ENCODE results near the gene AGAP1. TPM values are rescaled to one million over a fixed set of nuclear protein-coding genes. Genes with fewer than 3 reads are reported as not detected.

AGAP1 gene
- polyA plus RNA-seq, 4 donors: 9.8 to 19.2 (median 15.5) TPM

DNA sequence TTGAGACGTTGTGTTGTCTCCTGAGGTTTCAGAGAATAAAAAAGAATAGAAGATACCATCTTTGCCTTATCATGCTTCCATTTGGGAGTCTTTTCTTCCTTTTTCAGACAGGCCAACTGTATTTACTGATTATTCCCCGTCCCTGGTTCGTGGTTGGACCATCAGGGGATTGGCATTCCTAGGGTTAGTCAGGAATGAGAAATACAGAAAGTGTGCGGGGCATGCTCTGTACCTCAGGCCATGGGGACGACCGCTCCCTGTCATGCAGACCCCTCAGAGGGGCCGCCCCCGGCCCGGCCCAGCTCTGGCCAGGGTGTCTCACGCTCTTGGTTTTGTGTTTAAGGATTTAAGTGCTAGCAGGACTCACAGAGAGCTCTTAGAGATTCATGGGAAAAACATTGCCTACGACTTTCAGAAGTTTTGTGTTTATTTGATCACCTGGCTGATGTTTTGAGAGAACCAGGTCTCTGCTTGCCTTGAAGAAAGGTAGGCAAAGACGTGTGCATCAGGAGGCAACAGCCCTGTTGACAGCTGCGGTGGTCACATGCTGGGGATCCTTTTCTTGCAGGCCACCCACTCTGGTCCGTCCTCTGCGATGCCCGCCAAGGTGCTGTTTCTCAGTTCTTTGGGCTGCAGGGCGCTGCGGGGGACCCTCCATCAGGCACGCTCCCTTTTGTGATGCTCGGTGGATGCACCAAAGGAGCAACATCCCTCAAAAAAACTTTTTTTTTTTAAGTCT, 317.8 kb downstream of the AGAP1 start:
- H3K4me3 ChIP-seq (ENCODE audit: low read depth in 1 of 3, low read length in 3 of 3): no peak overlapping the region
- H3K9me3 ChIP-seq (ENCODE audit: control insufficient read depth in 2 of 2, insufficient read depth in 1 of 2, low read depth in 1 of 2, low read length in 1 of 2): no peaks in the 10 kb centered on the region
- H3K4me1 ChIP-seq (ENCODE audit: control insufficient read depth in 3 of 3, insufficient read depth in 2 of 3, low read depth in 1 of 3, low read length in 2 of 3): no peaks in the 10 kb centered on the region
- H3K36me3 ChIP-seq (ENCODE audit: control insufficient read depth in 3 of 3, insufficient read depth in 2 of 3, low read depth in 1 of 3, low read length in 3 of 3): peaks cover 0 to 75% (median 13%) of the 10 kb centered on the region in 3 donors
- no peak overlapping the region for H3K27ac ChIP-seq (ENCODE audit: low read depth in 1 of 3, low read length in 2 of 3)
- 92 to 95% (median 93%) methylated on average over 20 of the region's 20 CpGs for WGBS, 3 donors
- DNase-seq (no peak), FAIRE-seq (no peak)
- H3K27me3 ChIP-seq (ENCODE audit: control insufficient read depth in 3 of 3, insufficient read depth in 3 of 3, low read length in 3 of 3): no peaks in the 10 kb centered on the region

DNA sequence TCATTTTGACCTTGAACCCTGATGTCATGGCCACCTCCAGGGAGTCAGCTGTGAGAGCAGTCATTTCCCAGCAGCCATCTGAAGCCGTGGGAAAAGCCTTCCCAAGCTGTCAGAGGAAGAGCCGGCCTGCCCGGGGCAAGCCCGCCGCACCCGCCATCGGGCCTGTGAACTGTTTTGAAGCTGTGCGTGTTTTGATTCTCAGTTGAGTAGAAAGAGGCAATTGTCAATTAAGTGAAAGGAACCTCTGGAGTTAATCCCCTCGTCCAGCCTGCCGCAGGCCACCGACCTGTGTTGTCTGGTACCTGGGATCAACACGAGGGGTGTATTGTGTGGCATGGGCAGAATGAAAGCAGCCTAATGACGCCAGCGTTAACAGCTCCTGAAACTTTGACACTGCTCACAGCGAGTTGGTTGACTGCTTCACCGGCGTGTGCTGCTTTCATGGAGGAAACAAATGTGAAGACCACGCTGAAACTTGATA, 318.4 kb downstream of the AGAP1 start:
- DNase-seq (no peak), FAIRE-seq (no peak)
- Histone ChIP-seq H3K9me3 (ENCODE audit: control insufficient read depth in 2 of 2, insufficient read depth in 1 of 2, low read depth in 1 of 2, low read length in 1 of 2) (no peaks in the 10 kb centered on the region), H3K36me3 (ENCODE audit: control insufficient read depth in 3 of 3, insufficient read depth in 2 of 3, low read depth in 1 of 3, low read length in 3 of 3) (peaks cover 0 to 71% (median 13%) of the 10 kb centered on the region in 3 donors), H3K27ac (ENCODE audit: low read depth in 1 of 3, low read length in 2 of 3) (no peak overlapping the region), H3K27me3 (ENCODE audit: control insufficient read depth in 3 of 3, insufficient read depth in 3 of 3, low read length in 3 of 3) (no peaks in the 10 kb centered on the region), H3K4me3 (ENCODE audit: low read depth in 1 of 3, low read length in 3 of 3) (no peak overlapping the region), H3K4me1 (ENCODE audit: control insufficient read depth in 3 of 3, insufficient read depth in 2 of 3, low read depth in 1 of 3, low read length in 2 of 3) (no peaks in the 10 kb centered on the region)
- WGBS, 3 donors: 90 to 94% (median 91%) methylated on average over 18 of the region's 18 CpGs

GRCh38 chr2:235813398-235813797, 319.6 kb downstream of the AGAP1 start:
- Histone ChIP-seq H3K9me3 (ENCODE audit: control insufficient read depth in 2 of 2, insufficient read depth in 1 of 2, low read depth in 1 of 2, low read length in 1 of 2) (no peaks in the 10 kb centered on the region), H3K27ac (ENCODE audit: low read depth in 1 of 3, low read length in 2 of 3) (no peak overlapping the region), H3K27me3 (ENCODE audit: control insufficient read depth in 3 of 3, insufficient read depth in 3 of 3, low read length in 3 of 3) (no peaks in the 10 kb centered on the region), H3K4me1 (ENCODE audit: control insufficient read depth in 3 of 3, insufficient read depth in 2 of 3, low read depth in 1 of 3, low read length in 2 of 3) (no peaks in the 10 kb centered on the region), H3K36me3 (ENCODE audit: control insufficient read depth in 3 of 3, insufficient read depth in 2 of 3, low read depth in 1 of 3, low read length in 3 of 3) (peaks cover 2 to 63% (median 6%) of the 10 kb centered on the region in 3 donors), H3K4me3 (ENCODE audit: low read depth in 1 of 3, low read length in 3 of 3) (no peak overlapping the region)
- FAIRE-seq (no peak), DNase-seq (no peak)
- WGBS, 3 donors: 93 to 95% (median 94%) methylated on average over 12 of the region's 12 CpGs

DNA sequence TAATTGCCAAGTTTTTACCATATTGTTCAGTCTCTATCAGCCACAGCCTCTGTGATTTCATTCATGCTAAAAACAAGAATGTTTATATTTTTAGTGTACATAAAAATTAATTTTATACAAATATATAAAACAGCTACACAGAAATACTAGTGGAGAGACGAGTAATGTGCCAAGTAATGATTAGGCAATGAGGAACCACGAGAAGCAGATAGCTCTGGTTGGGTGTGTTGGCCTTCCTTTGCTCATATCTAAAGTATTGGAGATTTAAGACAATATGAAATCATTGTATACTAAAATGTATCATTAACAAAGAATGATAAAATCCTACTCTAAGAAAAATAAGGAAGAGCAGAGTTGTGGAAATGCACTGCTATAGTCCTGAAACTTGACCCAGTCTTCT, 326.7 kb downstream of the AGAP1 start:
- H3K27me3 ChIP-seq (ENCODE audit: control insufficient read depth in 3 of 3, insufficient read depth in 3 of 3, low read length in 3 of 3): no peaks in the 10 kb centered on the region
- H3K27ac ChIP-seq (ENCODE audit: low read depth in 1 of 3, low read length in 2 of 3): no peak overlapping the region

GRCh38 chr2:235824331-235824730, 330.5 kb downstream of the AGAP1 start:
- Histone ChIP-seq H3K27me3 (ENCODE audit: control insufficient read depth in 3 of 3, insufficient read depth in 3 of 3, low read length in 3 of 3) (no peaks in the 10 kb centered on the region), H3K4me3 (ENCODE audit: low read depth in 1 of 3, low read length in 3 of 3) (no peak overlapping the region), H3K9me3 (ENCODE audit: control insufficient read depth in 2 of 2, insufficient read depth in 1 of 2, low read depth in 1 of 2, low read length in 1 of 2) (no peaks in the 10 kb centered on the region), H3K36me3 (ENCODE audit: control insufficient read depth in 3 of 3, insufficient read depth in 2 of 3, low read depth in 1 of 3, low read length in 3 of 3) (peaks cover 2 to 26% (median 3%) of the 10 kb centered on the region in 3 donors), H3K27ac (ENCODE audit: low read depth in 1 of 3, low read length in 2 of 3) (no peak overlapping the region), H3K4me1 (ENCODE audit: control insufficient read depth in 3 of 3, insufficient read depth in 2 of 3, low read depth in 1 of 3, low read length in 2 of 3) (no peaks in the 10 kb centered on the region)
- DNase-seq (no peak), FAIRE-seq (no peak)
- 88 to 90% (median 90%) methylated on average over 3 of the region's 3 CpGs for WGBS, 3 donors

More for the DNA sequence above, 326.7 kb downstream of the AGAP1 start:
- DNase-seq (no peak), FAIRE-seq (no peak)
- WGBS, 3 donors: 57 to 77% (median 73%) methylated on average over 2 of the region's 2 CpGs
- peaks cover 2 to 18% (median 5%) of the 10 kb centered on the region in 3 donors for H3K36me3 ChIP-seq (ENCODE audit: control insufficient read depth in 3 of 3, insufficient read depth in 2 of 3, low read depth in 1 of 3, low read length in 3 of 3)
- no peaks in the 10 kb centered on the region for H3K9me3 ChIP-seq (ENCODE audit: control insufficient read depth in 2 of 2, insufficient read depth in 1 of 2, low read depth in 1 of 2, low read length in 1 of 2)
- no peak overlapping the region for H3K4me3 ChIP-seq (ENCODE audit: low read depth in 1 of 3, low read length in 3 of 3)
- no peaks in the 10 kb centered on the region for H3K4me1 ChIP-seq (ENCODE audit: control insufficient read depth in 3 of 3, insufficient read depth in 2 of 3, low read depth in 1 of 3, low read length in 2 of 3)

- Histone ChIP-seq H3K27me3 (ENCODE audit: control insufficient read depth in 3 of 3, insufficient read depth in 3 of 3, low read length in 3 of 3) (no peaks in the 10 kb centered on the region), H3K4me1 (ENCODE audit: control insufficient read depth in 3 of 3, insufficient read depth in 2 of 3, low read depth in 1 of 3, low read length in 2 of 3) (no peaks in the 10 kb centered on the region), H3K4me3 (ENCODE audit: low read depth in 1 of 3, low read length in 3 of 3) (no peak overlapping the region), H3K9me3 (ENCODE audit: control insufficient read depth in 2 of 2, insufficient read depth in 1 of 2, low read depth in 1 of 2, low read length in 1 of 2) (no peaks in the 10 kb centered on the region), H3K36me3 (ENCODE audit: control insufficient read depth in 3 of 3, insufficient read depth in 2 of 3, low read depth in 1 of 3, low read length in 3 of 3) (peaks cover 2 to 35% (median 3%) of the 10 kb centered on the region in 3 donors), H3K27ac (ENCODE audit: low read depth in 1 of 3, low read length in 2 of 3) (no peak overlapping the region)
- FAIRE-seq (no peak), DNase-seq (no peak)
- 94 to 99% (median 95%) methylated on average over 6 of the region's 6 CpGs for WGBS, 3 donors
These were observed 332.1 kb downstream of the AGAP1 start for GRCh38 chr2:235825946-235826345.

- no peak for DNase-seq
- Histone ChIP-seq H3K27me3 (ENCODE audit: control insufficient read depth in 3 of 3, insufficient read depth in 3 of 3, low read length in 3 of 3) (no peaks in the 10 kb centered on the region), H3K4me1 (ENCODE audit: control insufficient read depth in 3 of 3, insufficient read depth in 2 of 3, low read depth in 1 of 3, low read length in 2 of 3) (no peaks in the 10 kb centered on the region), H3K4me3 (ENCODE audit: low read depth in 1 of 3, low read length in 3 of 3) (no peak overlapping the region), H3K36me3 (ENCODE audit: control insufficient read depth in 3 of 3, insufficient read depth in 2 of 3, low read depth in 1 of 3, low read length in 3 of 3) (peaks cover 2 to 37% (median 3%) of the 10 kb centered on the region in 3 donors), H3K9me3 (ENCODE audit: control insufficient read depth in 2 of 2, insufficient read depth in 1 of 2, low read depth in 1 of 2, low read length in 1 of 2) (no peaks in the 10 kb centered on the region), H3K27ac (ENCODE audit: low read depth in 1 of 3, low read length in 2 of 3) (no peak overlapping the region)
- no peak for FAIRE-seq
- 74 to 93% (median 85%) methylated on average over 9 of the region's 9 CpGs for WGBS, 3 donors
These were observed 333.0 kb downstream of the AGAP1 start for GRCh38 chr2:235826826-235827225.

DNA sequence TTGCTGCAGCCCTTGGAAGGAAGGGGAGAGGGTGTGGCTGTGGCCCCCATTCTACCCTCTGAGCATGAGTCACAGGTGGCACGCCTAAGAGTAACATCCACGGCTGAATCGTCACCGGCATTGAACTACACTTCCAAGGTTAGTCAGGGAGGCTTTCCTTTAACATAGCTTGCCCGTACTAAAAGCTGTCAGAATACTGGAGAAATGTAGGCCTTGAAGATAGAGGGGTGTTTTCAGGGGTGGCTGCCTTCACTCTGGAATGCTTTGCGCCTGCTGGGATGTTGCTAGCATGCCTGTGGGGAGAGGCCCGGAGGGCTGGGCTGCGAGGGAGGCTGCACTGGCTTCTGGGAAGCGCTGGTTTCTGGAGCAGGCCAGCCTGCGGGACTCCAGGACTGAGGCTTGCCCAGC, 333.7 kb downstream of the AGAP1 start:
- Histone ChIP-seq H3K9me3 (ENCODE audit: control insufficient read depth in 2 of 2, insufficient read depth in 1 of 2, low read depth in 1 of 2, low read length in 1 of 2) (no peaks in the 10 kb centered on the region), H3K27me3 (ENCODE audit: control insufficient read depth in 3 of 3, insufficient read depth in 3 of 3, low read length in 3 of 3) (no peaks in the 10 kb centered on the region), H3K27ac (ENCODE audit: low read depth in 1 of 3, low read length in 2 of 3) (no peak overlapping the region), H3K36me3 (ENCODE audit: control insufficient read depth in 3 of 3, insufficient read depth in 2 of 3, low read depth in 1 of 3, low read length in 3 of 3) (peaks cover 2 to 33% (median 3%) of the 10 kb centered on the region in 3 donors), H3K4me1 (ENCODE audit: control insufficient read depth in 3 of 3, insufficient read depth in 2 of 3, low read depth in 1 of 3, low read length in 2 of 3) (no peaks in the 10 kb centered on the region), H3K4me3 (ENCODE audit: low read depth in 1 of 3, low read length in 3 of 3) (no peak overlapping the region)
- DNase-seq (peak; percentile 29 to 48), FAIRE-seq (no peak)
- 64 to 77% (median 72%) methylated on average over 10 of the region's 10 CpGs for WGBS, 3 donors
